GM12891 (cell line): ENCODE results near the gene RHEB.

Experiments
- POLR2A ChIP-seq: IDR thresholded peaks from 2 replicates; pipeline ENCODE4 v1.6.1; 2011; ENCODE audit warnings: low read depth, low read length, control low read depth
- POLR2AphosphoS5 ChIP-seq: IDR thresholded peaks from 2 replicates; pipeline ENCODE4 v1.6.1; 2011; ENCODE audit warnings: low read depth, low read length, control low read depth
- POU2F2 ChIP-seq: IDR thresholded peaks from 2 replicates; pipeline ENCODE4 v1.6.1; 2011; ENCODE audit warnings: low read depth, mild to moderate bottlenecking, control low read depth, low read length, moderate library complexity
- SPI1 ChIP-seq: IDR thresholded peaks from 2 replicates; pipeline ENCODE4 v1.6.1; 2011; ENCODE audit warnings: low read depth, low read length, control low read depth
- TAF1 ChIP-seq: IDR thresholded peaks from 2 replicates; pipeline ENCODE4 v1.6.1; 2011; ENCODE audit warnings: low read depth, low read length, control low read depth

- TF ChIP-seq POLR2AphosphoS5: no peak
- no peak for TF ChIP-seq POLR2A
- no peak for TF ChIP-seq TAF1
- no peak for TF ChIP-seq SPI1
- no peak for TF ChIP-seq POU2F2
These were observed 63.4 kb downstream of the RHEB start for GRCh38 chr7:151456276-151456675.
